Tibial nerve (tissue), 4 donors: ENCODE results near the gene LNX2. TPM values are rescaled to one million over a fixed set of nuclear protein-coding genes. Genes with fewer than 3 reads are reported as not detected.

Experiments used
- DNase-seq, 2 donors: peaks; one replicate each; pipeline ENCODE4 v3.0.0-alpha.2; 2019; ENCODE audit warnings: low spot score in 2 of 2
- H3K27ac ChIP-seq, 4 donors: fragments of 200-600 bp; sonication (generic) in 3 of 4; one replicate each; pipeline ENCODE4 v1.5.1; 2017 to 2019; ENCODE audit warnings: mild to moderate bottlenecking in 1 of 4
- H3K27me3 ChIP-seq, 2 donors: fragments of 200-600 bp; sonication (generic) in 1 of 2; one replicate each; pipeline versions ENCODE4 v1.5.1 to v1.6.0; 2017 to 2019
- H3K36me3 ChIP-seq, 3 donors: fragments of 200-600 bp; sonication (generic); one replicate each; pipeline ENCODE4 v1.5.1; 2018 to 2019
- H3K4me1 ChIP-seq, 4 donors: fragments of 200-600 bp; sonication (generic) in 3 of 4; one replicate each; pipeline ENCODE4 v1.5.1; 2017 to 2019
- H3K4me3 ChIP-seq, 4 donors: fragments of 200-600 bp; sonication (generic) in 3 of 4; one replicate each; pipeline ENCODE4 v1.5.1; 2017 to 2019; ENCODE audit warnings: mild to moderate bottlenecking in 1 of 4, moderate library complexity in 1 of 4
- H3K9me3 ChIP-seq, 4 donors: fragments of 200-600 bp; sonication (generic) in 3 of 4; one replicate each; pipeline ENCODE4 v1.5.1; 2017 to 2019
- CTCF ChIP-seq, 5 experiments: fragments of 200-600 bp in 3 of 5; fragments of 450-650 bp in 2 of 5; sonication (generic) in 3 of 5; IDR thresholded peaks; one replicate each; pipeline ENCODE4 v1.5.1; 2016 to 2019; ENCODE audit warnings: antibody characterized with exemption in 5 of 5, mild to moderate bottlenecking in 3 of 5, moderate library complexity in 2 of 5
- EP300 ChIP-seq, 2 donors: sonication (generic); formaldehyde crosslinking; IDR thresholded peaks; one replicate each; pipeline ENCODE4 v1.6.1; 2017; ENCODE audit warnings: antibody characterized with exemption in 2 of 2, mild to moderate bottlenecking in 1 of 2
- POLR2A ChIP-seq, 2 donors: fragments of 450-650 bp; IDR thresholded peaks; one replicate each; pipeline ENCODE4 v1.6.1; 2017; ENCODE audit warnings: antibody characterized with exemption in 2 of 2, mild to moderate bottlenecking in 2 of 2, moderate library complexity in 2 of 2
- WGBS, 2 donors: methylation state at CpG; one replicate each; pipeline ENCODE4 v1.1.5; 2018; 5-methylcytosine and 5-hydroxymethylcytosine counted together
- total RNA-seq, 4 donors: library from RNA; depleted of rRNA; stranded (reverse); fragments of >200 nt; gene quantifications; one replicate each; pipeline ENCODE4 v1.1.0, GENCODE V29; 2016

The LNX2 gene
- total RNA-seq, 4 donors from 2014 or later: 4.6 to 7.3 (median 6.7) TPM

GRCh38 chr13:27658546-27658945 is 38.2 kb upstream of the LNX2 start:
- Histone ChIP-seq H3K36me3 (peaks cover 0 to 4% (median 0%) of the 10 kb centered on the region in 3 donors), H3K4me1 (peaks cover 0 to 52% (median 2%) of the 10 kb centered on the region in 4 donors), H3K27me3 (no peaks in the 10 kb centered on the region), H3K9me3 (no peaks in the 10 kb centered on the region), H3K4me3 (no peak overlapping the region), H3K27ac (peak overlapping the region in 3 of 4 donors; percentile 8 to 64 (median 20))
- DNase-seq: no peak
- TF ChIP-seq POLR2A (IDR thresholded peaks at IDR 0.05) (no peak), EP300 (IDR thresholded peaks at IDR 0.05) (no peak), CTCF (IDR thresholded peaks at IDR 0.05) (no peak)

GRCh38 chr13:27657724-27658123 is 37.4 kb upstream of the LNX2 start:
- Histone ChIP-seq H3K27me3 (no peaks in the 10 kb centered on the region), H3K4me3 (no peak overlapping the region), H3K27ac (peak overlapping the region in 1 of 4 donors; percentile 64), H3K36me3 (peaks cover 0 to 4% (median 0%) of the 10 kb centered on the region in 3 donors), H3K9me3 (no peaks in the 10 kb centered on the region), H3K4me1 (peaks cover 0 to 52% (median 2%) of the 10 kb centered on the region in 4 donors)
- WGBS, 2 donors: 68 to 79% methylated on average over 2 of the region's 2 CpGs
- TF ChIP-seq POLR2A (IDR thresholded peaks at IDR 0.05): no peak
- no peak for TF ChIP-seq CTCF (IDR thresholded peaks at IDR 0.05)
- TF ChIP-seq EP300 (IDR thresholded peaks at IDR 0.05): no peak
- DNase-seq: no peak

GRCh38 chr13:27654816-27655215 is 34.5 kb upstream of the LNX2 start:
- H3K27ac ChIP-seq: no peak overlapping the region
- no peaks in the 10 kb centered on the region for H3K27me3 ChIP-seq
- H3K4me3 ChIP-seq: no peak overlapping the region
- TF ChIP-seq POLR2A (IDR thresholded peaks at IDR 0.05): no peak
- TF ChIP-seq CTCF (IDR thresholded peaks at IDR 0.05): no peak
- no peak for TF ChIP-seq EP300 (IDR thresholded peaks at IDR 0.05)
- 82 to 84% methylated on average over 1 of the region's 1 CpG for WGBS, 2 donors
- H3K4me1 ChIP-seq: peaks cover 0 to 42% (median 2%) of the 10 kb centered on the region in 4 donors
- peaks cover 3 to 21% (median 6%) of the 10 kb centered on the region in 3 donors for H3K36me3 ChIP-seq
- peaks cover 0 to 13% (median 3%) of the 10 kb centered on the region in 4 donors for H3K9me3 ChIP-seq
- no peak for DNase-seq

GRCh38 chr13:27654059-27654458 is 33.7 kb upstream of the LNX2 start:
- Histone ChIP-seq H3K4me1 (peaks cover 0 to 38% (median 2%) of the 10 kb centered on the region in 4 donors), H3K9me3 (peaks cover 0 to 16% (median 3%) of the 10 kb centered on the region in 4 donors), H3K4me3 (no peak overlapping the region), H3K36me3 (peaks cover 4 to 28% (median 9%) of the 10 kb centered on the region in 3 donors), H3K27me3 (no peaks in the 10 kb centered on the region), H3K27ac (no peak overlapping the region)
- 91 to 93% methylated on average over 3 of the region's 3 CpGs for WGBS, 2 donors
- no peak for DNase-seq
- TF ChIP-seq EP300 (IDR thresholded peaks at IDR 0.05) (no peak), POLR2A (IDR thresholded peaks at IDR 0.05) (no peak), CTCF (IDR thresholded peaks at IDR 0.05) (no peak)

GRCh38 chr13:27650312-27650711 is 30.0 kb upstream of the LNX2 start:
- no peaks in the 10 kb centered on the region for H3K27me3 ChIP-seq
- H3K4me3 ChIP-seq: no peak overlapping the region
- peaks cover 0 to 16% (median 3%) of the 10 kb centered on the region in 4 donors for H3K9me3 ChIP-seq
- DNase-seq: no peak
- peaks cover 0 to 20% (median 0%) of the 10 kb centered on the region in 4 donors for H3K4me1 ChIP-seq
- WGBS, 2 donors: 100% methylated on average over 1 of the region's 1 CpG
- no peak overlapping the region for H3K27ac ChIP-seq
- no peak for TF ChIP-seq POLR2A (IDR thresholded peaks at IDR 0.05)
- no peak for TF ChIP-seq CTCF (IDR thresholded peaks at IDR 0.05)
- no peak for TF ChIP-seq EP300 (IDR thresholded peaks at IDR 0.05)
- H3K36me3 ChIP-seq: peaks cover 7 to 37% (median 9%) of the 10 kb centered on the region in 3 donors
